NCI-H2171 (cell line): ENCODE data around the gene PRKCSH.
"Not testable (repeated sequence)": the region's sequence is repeated elsewhere in the genome, so short reads cannot be mapped to it uniquely, and the experiment has no call there.

Source experiments
- DNase-seq: peaks from one replicate; lab custom pipeline; 2025; lab: John Stamatoyannopoulos, UW

PRKCSH gene

GRCh38 chr19:11420429-11421370 lies 14.7 kb upstream of the PRKCSH start:
- no peak for DNase-seq

GRCh38 chr19:11421371-11422098 lies 13.9 kb upstream of the PRKCSH start:
- no peak for DNase-seq

DNA sequence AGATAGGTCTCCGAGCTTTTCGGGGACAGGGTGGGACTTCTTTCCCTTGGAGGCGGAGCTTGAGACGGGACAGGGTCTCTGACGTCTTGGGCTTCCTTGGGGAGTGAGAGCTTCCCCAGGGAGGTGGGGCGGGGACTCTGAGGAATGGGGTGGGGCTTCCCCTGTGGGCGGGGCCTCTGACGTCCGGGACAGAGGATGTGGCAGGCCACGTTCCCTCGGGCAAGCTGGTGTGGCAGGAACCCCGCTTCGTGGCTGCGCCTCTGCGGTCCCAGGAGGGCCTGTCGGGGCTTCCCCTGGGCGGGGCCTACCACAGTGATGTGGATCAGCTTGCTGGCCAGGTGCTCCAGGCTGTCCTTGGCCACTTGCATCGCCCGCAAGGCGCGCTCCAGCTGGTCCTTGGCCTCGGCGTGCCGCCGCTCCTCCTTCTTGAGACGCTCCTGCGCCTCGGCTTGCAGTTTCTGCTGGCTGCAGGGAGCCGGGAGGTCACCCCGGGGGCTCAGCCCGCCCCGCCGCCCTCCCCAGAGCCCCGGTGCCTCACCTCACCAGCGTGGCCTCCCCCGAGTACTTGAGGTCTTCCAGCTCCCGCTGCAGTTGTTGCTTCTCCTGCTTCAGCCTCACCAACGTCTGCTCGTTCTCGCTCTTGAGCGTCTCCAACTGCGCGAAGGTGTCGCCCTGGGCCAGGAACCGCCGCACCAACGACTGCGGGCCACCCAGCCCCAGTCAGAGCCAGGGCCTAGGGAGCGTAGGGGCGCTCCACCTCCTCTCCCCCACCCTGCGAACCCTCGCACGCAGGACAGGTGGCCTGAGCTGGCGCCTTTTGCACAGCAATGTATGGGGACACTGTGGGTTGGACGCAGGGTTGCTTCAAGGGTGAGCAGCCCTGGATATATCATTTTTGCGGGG lies 13.0 kb upstream of the PRKCSH start:
- no peak for DNase-seq

- no peak for DNase-seq
Measured at GRCh38 chr19:11423164-11423790, 12.2 kb upstream of the PRKCSH start.

DNA sequence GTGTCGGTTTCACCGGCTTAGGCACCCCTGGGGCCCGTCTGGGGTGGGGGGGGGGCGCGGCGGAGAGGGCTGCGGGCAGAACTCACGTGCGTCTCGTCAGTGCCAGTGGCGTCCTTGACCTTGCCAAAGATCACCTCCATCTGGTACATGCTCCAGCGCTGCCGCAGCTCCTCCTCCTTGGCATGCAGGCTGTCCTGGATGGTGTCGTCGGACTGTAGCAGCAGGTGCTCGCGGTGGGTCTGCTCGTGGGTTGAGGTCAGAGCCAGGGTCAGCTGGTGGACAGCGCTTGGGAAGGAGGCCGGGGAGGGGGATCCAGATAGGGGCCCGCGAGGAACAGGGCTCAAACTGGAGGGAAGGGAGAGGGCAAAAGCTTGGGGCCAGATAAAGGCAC lies 11.6 kb upstream of the PRKCSH start:
- DNase-seq, result no peak

GRCh38 chr19:11425719-11426457 lies 9.5 kb upstream of the PRKCSH start:
- no peak for DNase-seq

DNA sequence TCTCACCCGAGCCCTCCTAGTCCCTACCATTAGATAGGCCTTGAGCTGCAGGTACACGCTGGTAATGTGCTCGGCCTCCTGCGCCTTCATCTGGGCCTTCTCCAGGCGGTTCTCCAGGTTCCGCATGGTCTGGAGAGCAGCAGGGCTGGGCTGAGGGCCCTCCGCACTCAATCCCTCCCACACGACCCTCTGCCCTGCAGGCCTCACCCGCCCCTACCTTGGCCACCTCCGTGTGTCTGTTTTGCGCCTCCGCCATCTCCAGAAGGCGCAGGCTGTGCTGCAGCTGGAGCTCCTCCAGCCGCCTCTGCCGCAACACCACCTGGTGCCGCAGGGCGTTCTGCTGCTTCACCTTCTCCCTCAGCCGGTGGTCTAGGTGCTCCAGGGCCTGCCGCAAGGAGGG lies 8.8 kb upstream of the PRKCSH start:
- DNase-seq, result no peak

- DNase-seq, result not testable (repeated sequence)
Measured at GRCh38 chr19:11433526-11433925, 1.9 kb upstream of the PRKCSH start.

DNA sequence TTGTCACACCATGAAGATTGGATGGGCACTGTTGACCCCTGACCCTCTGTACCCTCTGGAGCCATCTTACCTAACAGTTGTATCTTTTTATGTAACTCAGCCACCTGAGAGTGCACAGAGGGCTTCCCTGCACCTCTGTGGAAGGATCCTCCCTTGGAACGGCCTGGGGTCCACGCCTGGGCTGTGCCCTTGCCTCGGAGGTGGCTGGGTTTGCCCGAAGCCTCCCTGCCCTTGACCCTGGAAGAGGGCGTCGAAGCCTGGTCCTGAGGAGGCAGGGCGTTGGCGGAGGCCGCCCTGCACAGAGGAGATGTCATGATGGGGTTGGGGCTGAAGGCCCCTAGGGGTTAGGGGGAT lies 755 bp upstream of the PRKCSH start:
- DNase-seq, result no peak

DNA sequence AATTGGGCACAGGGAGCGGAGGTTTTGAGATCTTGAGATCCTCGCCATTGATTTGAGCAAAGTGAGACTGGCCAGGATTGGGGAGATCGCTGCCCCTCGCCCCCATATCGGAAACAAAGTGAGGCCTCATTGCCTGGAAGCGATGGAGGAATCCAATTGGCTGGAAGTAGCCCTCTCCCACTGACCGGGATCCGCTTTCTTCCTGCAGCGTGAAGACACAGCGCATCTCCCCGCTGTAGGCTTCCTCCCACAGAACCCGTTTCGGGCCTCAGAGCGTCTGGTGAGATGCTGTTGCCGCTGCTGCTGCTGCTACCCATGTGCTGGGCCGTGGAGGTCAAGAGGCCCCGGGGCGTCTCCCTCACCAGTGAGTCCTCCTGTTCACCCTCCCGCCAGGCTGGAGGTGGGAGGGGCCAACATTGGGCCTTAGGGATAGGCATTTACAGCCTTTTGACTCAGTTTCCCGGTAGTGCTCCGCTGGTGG lies 438 bp downstream of the PRKCSH start:
- DNase-seq, result no peak

DNA sequence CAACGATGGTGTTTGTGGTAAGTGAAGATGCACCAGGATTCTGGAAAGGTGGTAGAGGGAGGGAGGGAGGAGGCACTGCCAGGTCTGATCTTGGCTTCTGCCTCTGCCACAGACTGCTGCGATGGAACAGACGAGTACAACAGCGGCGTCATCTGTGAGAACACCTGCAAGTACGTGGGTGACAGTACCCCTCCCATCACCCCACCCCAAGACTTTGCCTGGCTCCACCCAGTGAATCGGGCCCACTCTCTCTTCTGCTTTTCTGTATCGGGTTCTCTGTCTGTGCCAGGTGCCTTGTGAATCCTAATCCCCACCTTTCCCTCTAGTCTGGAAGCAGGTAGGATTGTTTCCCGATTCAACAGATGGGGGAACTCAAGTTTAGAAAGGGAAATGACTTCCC lies 2.5 kb downstream of the PRKCSH start:
- DNase-seq, result no peak

- DNase-seq, result no peak
Measured at GRCh38 chr19:11444059-11444458, 8.6 kb downstream of the PRKCSH start.

GRCh38 chr19:11445141-11445540 lies 9.7 kb downstream of the PRKCSH start:
- DNase-seq, result no peak

DNA sequence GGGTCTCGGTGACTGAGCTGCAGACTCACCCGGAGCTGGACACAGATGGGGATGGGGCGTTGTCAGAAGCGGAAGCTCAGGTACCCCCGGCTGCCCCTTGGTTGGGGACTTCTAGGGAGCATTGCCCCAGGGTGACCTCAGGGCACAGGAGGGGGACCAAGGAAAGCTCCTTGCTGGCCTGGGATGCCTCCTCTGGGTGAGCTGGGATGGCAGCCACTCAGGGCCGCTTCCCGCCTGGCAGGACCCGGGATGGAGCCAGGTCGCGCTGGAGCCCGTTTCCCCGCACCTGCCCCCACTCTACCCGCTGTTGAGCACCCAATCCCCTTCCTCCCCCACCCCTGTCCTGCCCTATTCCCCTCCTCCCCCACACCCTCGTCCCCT lies 10.8 kb downstream of the PRKCSH start:
- DNase-seq, result no peak

DNA sequence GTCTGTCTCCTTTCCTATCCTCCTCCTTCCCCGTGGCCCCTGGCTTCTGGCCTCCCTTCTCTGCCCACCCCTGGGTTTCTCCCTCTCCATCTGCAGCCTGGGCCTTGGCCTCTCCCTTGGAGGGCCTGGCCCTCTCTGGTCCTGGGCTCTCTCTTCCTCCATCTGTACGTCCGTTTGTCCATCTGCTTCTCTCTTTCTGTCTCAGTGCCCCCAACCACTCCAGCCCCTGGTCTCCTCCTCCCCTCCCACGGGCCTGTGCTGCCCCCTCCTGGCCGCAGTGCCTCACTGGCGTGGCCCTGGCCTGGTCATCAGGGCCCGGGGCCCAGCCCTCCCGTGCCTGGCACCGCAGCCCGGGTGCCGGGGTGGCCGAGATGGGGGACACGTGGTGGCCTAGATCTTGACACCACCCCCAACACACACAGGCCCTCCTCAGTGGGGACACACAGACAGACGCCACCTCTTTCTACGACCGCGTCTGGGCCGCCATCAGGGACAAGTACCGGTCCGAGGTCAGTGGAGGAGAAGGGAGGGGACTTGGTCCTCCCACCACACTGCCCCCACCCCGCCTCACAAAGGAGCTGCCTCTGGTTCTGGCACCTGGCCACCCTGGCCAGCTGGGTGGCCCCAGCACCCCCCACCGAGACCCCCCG lies 11.3 kb downstream of the PRKCSH start:
- DNase-seq, result no peak

DNA sequence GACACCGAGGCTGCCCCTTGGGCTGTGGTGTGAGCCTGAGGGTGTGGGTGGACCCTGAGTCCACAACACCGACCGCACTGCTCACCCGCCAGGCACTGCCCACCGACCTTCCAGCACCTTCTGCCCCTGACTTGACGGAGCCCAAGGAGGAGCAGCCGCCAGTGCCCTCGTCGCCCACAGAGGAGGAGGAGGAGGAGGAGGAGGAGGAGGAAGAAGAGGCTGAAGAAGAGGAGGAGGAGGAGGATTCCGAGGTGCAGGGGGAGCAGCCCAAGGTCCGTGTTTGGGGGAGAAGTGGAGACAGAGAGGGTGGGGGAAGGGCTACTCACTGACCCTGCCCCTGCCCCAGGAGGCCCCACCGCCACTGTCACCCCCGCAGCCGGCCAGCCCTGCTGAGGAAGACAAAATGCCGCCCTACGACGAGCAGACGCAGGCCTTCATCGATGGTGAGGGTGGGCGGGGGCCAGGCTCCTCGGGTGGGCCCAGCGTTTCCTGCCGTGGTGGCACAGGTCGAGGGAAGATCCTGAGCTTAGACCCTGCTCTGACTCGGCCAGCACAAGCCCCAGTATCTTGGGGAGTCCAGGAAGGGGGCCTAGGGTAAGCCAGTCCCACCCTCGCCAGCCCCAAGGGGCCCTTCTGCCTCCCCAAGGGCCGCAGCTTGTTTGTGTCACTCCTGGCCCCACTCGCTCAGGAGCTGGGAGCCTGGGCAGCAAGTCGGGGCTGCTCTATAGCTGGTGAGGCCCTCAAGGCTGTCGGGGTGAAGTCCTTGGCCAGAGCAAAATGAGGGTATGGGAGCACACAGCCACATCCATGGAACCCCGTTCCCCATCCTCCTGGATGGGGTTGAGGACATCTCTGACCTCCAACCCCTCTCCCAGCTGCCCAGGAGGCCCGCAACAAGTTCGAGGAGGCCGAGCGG lies 12.2 kb downstream of the PRKCSH start:
- no peak for DNase-seq

DNA sequence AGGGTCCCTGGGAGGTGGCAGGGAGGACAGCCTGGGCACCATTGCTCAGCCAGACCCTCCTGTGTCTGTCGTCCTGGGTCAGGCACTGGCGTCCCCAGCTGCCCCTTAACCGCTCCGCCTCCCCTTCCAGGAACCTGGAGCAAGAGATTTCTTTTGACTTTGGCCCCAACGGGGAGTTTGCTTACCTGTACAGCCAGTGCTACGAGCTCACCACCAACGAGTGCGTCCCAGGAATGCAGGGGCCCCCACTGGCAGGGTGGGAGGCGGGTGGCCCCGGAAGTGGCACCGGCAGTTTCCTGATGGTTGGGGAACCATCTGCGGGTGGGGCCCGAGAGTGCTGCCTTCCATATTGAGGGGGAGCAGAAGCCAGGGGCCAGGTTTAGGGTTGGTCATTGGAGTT lies 13.0 kb downstream of the PRKCSH start:
- DNase-seq, result no peak

- DNase-seq, result no peak
Measured at GRCh38 chr19:11448923-11449554, 13.6 kb downstream of the PRKCSH start.
